Measurements from ENCODE around the gene CRLF2. TPM values are rescaled to one million over a fixed set of nuclear protein-coding genes. Genes with fewer than 3 reads are reported as not detected.
"Not testable (repeated sequence)": the region's sequence is repeated elsewhere in the genome, so short reads cannot be mapped to it uniquely, and the experiment has no call there.

Gene CRLF2
- total RNA-seq, 1 donor from 2014 or later, result not detected

- no peak overlapping the region for H3K4me3 Mint-ChIP-seq
- H3K27me3 Mint-ChIP-seq (ENCODE audit: low read depth), result peaks cover 10% of the 10 kb centered on the region
- H3K9me3 Mint-ChIP-seq, result peaks cover 4% of the 10 kb centered on the region
- DNase-seq (ENCODE audit: low read depth, low spot score), result no peak
- H3K4me1 Mint-ChIP-seq, result peaks cover 12% of the 10 kb centered on the region
- no peak for TF ChIP-seq CTCF (conservative IDR thresholded peaks at IDR 0.05)
- H3K36me3 Mint-ChIP-seq (ENCODE audit: low read depth), result no peaks in the 10 kb centered on the region
- no peak overlapping the region for H3K27ac Mint-ChIP-seq (ENCODE audit: unreplicated experiment)
These were observed 1.6 kb downstream of the CRLF2 start for GRCh38 chrX:1210844-1211243.

- H3K4me1 Mint-ChIP-seq, result peaks cover 21% of the 10 kb centered on the region
- no peak for TF ChIP-seq CTCF (conservative IDR thresholded peaks at IDR 0.05)
- no peaks in the 10 kb centered on the region for H3K36me3 Mint-ChIP-seq (ENCODE audit: low read depth)
- no peak overlapping the region for H3K4me3 Mint-ChIP-seq
- peaks cover 10% of the 10 kb centered on the region for H3K27me3 Mint-ChIP-seq (ENCODE audit: low read depth)
- no peak overlapping the region for H3K27ac Mint-ChIP-seq (ENCODE audit: unreplicated experiment)
- peaks cover 4% of the 10 kb centered on the region for H3K9me3 Mint-ChIP-seq
- no peak for DNase-seq (ENCODE audit: low read depth, low spot score)
These were observed 4.9 kb downstream of the CRLF2 start for GRCh38 chrX:1207496-1208025.

GRCh38 chrX:1205681-1206611 is 6.5 kb downstream of the CRLF2 start:
- Mint-ChIP-seq H3K9me3 (peaks cover 4% of the 10 kb centered on the region), H3K4me3 (peak overlapping the region; percentile 80), H3K27ac (ENCODE audit: unreplicated experiment) (no peak overlapping the region), H3K27me3 (ENCODE audit: low read depth) (peaks cover 8% of the 10 kb centered on the region), H3K4me1 (peaks cover 18% of the 10 kb centered on the region), H3K36me3 (ENCODE audit: low read depth) (no peaks in the 10 kb centered on the region)
- DNase-seq (ENCODE audit: low read depth, low spot score), result peak; percentile 43
- no peak for TF ChIP-seq CTCF (conservative IDR thresholded peaks at IDR 0.05)

- DNase-seq (ENCODE audit: low read depth, low spot score), result no peak
- no peaks in the 10 kb centered on the region for H3K36me3 Mint-ChIP-seq (ENCODE audit: low read depth)
- H3K9me3 Mint-ChIP-seq, result no peaks in the 10 kb centered on the region
- H3K27me3 Mint-ChIP-seq (ENCODE audit: low read depth), result no peaks in the 10 kb centered on the region
- H3K4me3 Mint-ChIP-seq, result no peak overlapping the region
- TF ChIP-seq CTCF (conservative IDR thresholded peaks at IDR 0.05), result no peak
- H3K27ac Mint-ChIP-seq (ENCODE audit: unreplicated experiment), result no peak overlapping the region
- H3K4me1 Mint-ChIP-seq, result peaks cover 15% of the 10 kb centered on the region
These were observed 10.2 kb downstream of the CRLF2 start for GRCh38 chrX:1202251-1202650.

- H3K27me3 Mint-ChIP-seq (ENCODE audit: low read depth), result no peaks in the 10 kb centered on the region
- no peak for TF ChIP-seq CTCF (conservative IDR thresholded peaks at IDR 0.05)
- no peak for DNase-seq (ENCODE audit: low read depth, low spot score)
- H3K4me3 Mint-ChIP-seq, result no peak overlapping the region
- no peaks in the 10 kb centered on the region for H3K4me1 Mint-ChIP-seq
- no peaks in the 10 kb centered on the region for H3K36me3 Mint-ChIP-seq (ENCODE audit: low read depth)
- no peak overlapping the region for H3K27ac Mint-ChIP-seq (ENCODE audit: unreplicated experiment)
- no peaks in the 10 kb centered on the region for H3K9me3 Mint-ChIP-seq
These were observed 16.0 kb downstream of the CRLF2 start for GRCh38 chrX:1196436-1196835.

DNA sequence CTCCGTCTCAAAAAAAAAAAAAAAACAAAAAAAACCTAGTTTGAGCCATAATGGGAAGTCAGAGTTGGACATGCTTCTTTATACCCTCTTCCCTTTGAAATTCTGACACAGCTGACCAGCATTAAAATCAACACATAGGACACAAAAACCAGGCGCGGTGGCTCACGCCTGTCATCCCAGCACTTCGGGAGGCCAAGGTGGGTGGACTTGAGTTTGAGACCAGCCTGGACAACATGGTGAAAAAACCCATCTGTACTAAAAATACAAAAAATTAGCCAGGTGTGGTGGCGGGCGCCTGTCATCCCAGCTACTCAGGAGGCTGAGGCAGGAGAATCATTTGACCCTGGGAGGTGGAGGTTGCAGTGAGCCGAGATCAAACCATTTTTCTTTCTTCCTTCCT is 20.3 kb downstream of the CRLF2 start:
- not testable (repeated sequence) for H3K4me1 Mint-ChIP-seq; H3K27ac Mint-ChIP-seq (ENCODE audit: unreplicated experiment); H3K36me3 Mint-ChIP-seq (ENCODE audit: low read depth); H3K4me3 Mint-ChIP-seq; H3K27me3 Mint-ChIP-seq (ENCODE audit: low read depth); H3K9me3 Mint-ChIP-seq; DNase-seq (ENCODE audit: low read depth, low spot score)

All from neural crest cell (in vitro differentiated cells).